IMR-90 (cell line): Measurements from ENCODE around the gene SHISA6. TPM values are rescaled to one million over a fixed set of nuclear protein-coding genes. Genes with fewer than 3 reads are reported as not detected.

Experiments
- ATAC-seq: fragments of 200-7000 bp; cut with Tn5 transposase; 2 replicates; pipeline ENCODE4 v1.9.1; 2020; ENCODE audit warnings: low read depth, mild to moderate bottlenecking, moderate library complexity
- BruUV-seq: library from RNA; stranded (reverse); fragments of 400-500 nt; replicated peaks from 2 replicates; lab custom pipeline; 2021; lab: Mats Ljungman, UMichigan
- CTCF ChIA-PET: fragments of 300-600 bp; formaldehyde crosslinking; extraction: SDS; loops from one replicate; lab custom pipeline; 2021; ENCODE audit warnings: antibody characterized with exemption; lab: Yijun Ruan, JAX
- POLR2A ChIA-PET: fragments of 300-600 bp; sonication (Branson Sonifier 250); formaldehyde crosslinking; loops from one replicate; lab custom pipeline; 2022; ENCODE audit warnings: antibody characterized with exemption; ENCODE audit not compliant: unreplicated experiment; lab: Charles Lee
- DNase-seq: peaks from one replicate; pipeline ENCODE4 v3.0.0; 2013
- H2AFZ ChIP-seq: replicated peaks from 2 replicates; pipeline ENCODE3; 2013; ENCODE audit warnings: low read length, mild to moderate bottlenecking; ENCODE audit not compliant: poor library complexity
- H2AK5ac ChIP-seq: 2 replicates; pipeline ENCODE4 v1.6.1; 2013; ENCODE audit warnings: low read depth, low read length, inconsistent platforms
- H2AK9ac ChIP-seq: replicated peaks from 2 replicates; pipeline ENCODE3; 2013; ENCODE audit warnings: mild to moderate bottlenecking, low read depth, low read length, moderate library complexity; ENCODE audit not compliant: poor library complexity
- H2BK120ac ChIP-seq: 2 replicates; pipeline ENCODE4 v1.6.1; 2013; ENCODE audit warnings: low read depth, low read length, inconsistent platforms
- H2BK15ac ChIP-seq: 3 replicates; pipeline ENCODE4 v1.6.1; 2013; ENCODE audit warnings: low read depth, low read length, inconsistent platforms
- H2BK20ac ChIP-seq: 2 replicates; pipeline ENCODE4 v1.6.1; 2013; ENCODE audit warnings: low read depth, mild to moderate bottlenecking, inconsistent platforms, low read length, moderate library complexity
- H2BK5ac ChIP-seq: 2 replicates; pipeline ENCODE4 v1.6.1; 2013; ENCODE audit warnings: mild to moderate bottlenecking, low read depth, low read length, inconsistent platforms; ENCODE audit not compliant: poor library complexity, severe bottlenecking
- H3K14ac ChIP-seq: replicated peaks from 2 replicates; pipeline ENCODE4 v1.6.1; 2013; ENCODE audit warnings: low read depth, low read length, inconsistent platforms
- H3K18ac ChIP-seq: 2 replicates; pipeline ENCODE4 v1.6.1; 2013; ENCODE audit warnings: low read depth, low read length, control low read depth
- H3K23ac ChIP-seq: 2 replicates; pipeline ENCODE4 v1.6.1; 2013; ENCODE audit warnings: low read depth, low read length, inconsistent platforms
- H3K27ac ChIP-seq: 2 replicates; pipeline ENCODE4 v1.5.1; 2013; ENCODE audit warnings: mild to moderate bottlenecking, control low read depth, low read length; ENCODE audit not compliant: insufficient read depth
- H3K27me3 ChIP-seq: 2 replicates; pipeline ENCODE4 v1.6.1; 2013; ENCODE audit warnings: low read length; ENCODE audit not compliant: control insufficient read depth, insufficient read depth
- H3K36me3 ChIP-seq: 2 replicates; pipeline ENCODE4 v1.6.1; 2013; ENCODE audit warnings: low read length, mixed read lengths; ENCODE audit not compliant: control insufficient read depth, insufficient read depth
- H3K4ac ChIP-seq: 2 replicates; pipeline ENCODE4 v1.6.1; 2013; ENCODE audit warnings: low read depth, low read length, inconsistent platforms
- H3K4me1 ChIP-seq: 2 replicates; pipeline ENCODE4 v1.6.1; 2013; ENCODE audit warnings: low read length, mixed read lengths; ENCODE audit not compliant: control insufficient read depth, insufficient read depth
- H3K4me2 ChIP-seq: 2 replicates; pipeline ENCODE4 v1.6.1; 2013; ENCODE audit warnings: low read depth, mild to moderate bottlenecking, control low read depth, low read length, moderate library complexity
- H3K4me3 ChIP-seq: 2 replicates; pipeline ENCODE4 v1.5.1; 2013; ENCODE audit warnings: low read depth, mild to moderate bottlenecking, control low read depth, low read length, moderate library complexity; ENCODE audit not compliant: insufficient read depth
- H3K56ac ChIP-seq: 2 replicates; pipeline ENCODE4 v1.6.1; 2013; ENCODE audit warnings: low read length, inconsistent platforms; ENCODE audit not compliant: insufficient read depth; ENCODE audit errors: extremely low read depth
- H3K79me1 ChIP-seq, 2 experiments: 2 replicates each; pipeline ENCODE4 v1.6.1; 2013; ENCODE audit warnings: low read length in 2 of 2, inconsistent platforms in 1 of 2, low read depth in 1 of 2
- H3K9ac ChIP-seq: 2 replicates; pipeline ENCODE4 v1.6.1; 2013; ENCODE audit warnings: low read depth, low read length, control low read depth
- H3K9me1 ChIP-seq: 2 replicates; pipeline ENCODE4 v1.6.1; 2013; ENCODE audit warnings: low read length, inconsistent platforms; ENCODE audit not compliant: insufficient read depth
- H3K9me3 ChIP-seq: 2 replicates; pipeline ENCODE4 v1.6.1; 2013; ENCODE audit warnings: low read length; ENCODE audit not compliant: control insufficient read depth, insufficient read depth
- H4K20me1 ChIP-seq: 2 replicates; pipeline ENCODE4 v1.6.1; 2013; ENCODE audit warnings: low read length, inconsistent platforms; ENCODE audit not compliant: insufficient read depth
- H4K5ac ChIP-seq: 2 replicates; pipeline ENCODE4 v1.6.1; 2013; ENCODE audit warnings: mild to moderate bottlenecking, low read depth, low read length, control low read depth
- H4K8ac ChIP-seq, 2 experiments: 2 replicates each; pipeline ENCODE4 v1.6.1; 2013; ENCODE audit warnings: low read depth in 2 of 2, low read length in 2 of 2, control low read depth in 1 of 2, inconsistent platforms in 1 of 2
- H4K91ac ChIP-seq: 2 replicates; pipeline ENCODE4 v1.6.1; 2013; ENCODE audit warnings: low read depth, low read length, inconsistent platforms; ENCODE audit not compliant: insufficient read depth
- BHLHE40 ChIP-seq: fragments of 150-350 bp; IDR thresholded peaks from 2 replicates; pipeline ENCODE4 v1.6.1; 2016; ENCODE audit warnings: mild to moderate bottlenecking, low read depth, low read length
- CEBPB ChIP-seq: IDR thresholded peaks from 2 replicates; pipeline ENCODE4 v1.6.1; 2012; ENCODE audit warnings: low read depth, low read length, improper control_type of control experiment
- CHD1 ChIP-seq: IDR thresholded peaks from 2 replicates; pipeline ENCODE4 v1.6.1; 2012; ENCODE audit warnings: low read depth, low read length, improper control_type of control experiment
- MAFK ChIP-seq: IDR thresholded peaks from 2 replicates; pipeline ENCODE4 v1.6.1; 2012; ENCODE audit warnings: low read depth, low read length, improper control_type of control experiment
- MAZ ChIP-seq: IDR thresholded peaks from 2 replicates; pipeline ENCODE4 v1.6.1; 2012; ENCODE audit warnings: low read depth, mild to moderate bottlenecking, low read length, improper control_type of control experiment, moderate library complexity, borderline replicate concordance
- MXI1 ChIP-seq: IDR thresholded peaks from 2 replicates; pipeline ENCODE4 v1.6.1; 2012; ENCODE audit warnings: low read depth, mild to moderate bottlenecking, low read length, moderate library complexity, borderline replicate concordance
- NFE2L2 ChIP-seq: fragments of 150-350 bp; IDR thresholded peaks from 2 replicates; pipeline ENCODE4 v1.6.1; 2016; ENCODE audit warnings: low read depth, mild to moderate bottlenecking, low read length
- POLR2A ChIP-seq: IDR thresholded peaks from 2 replicates; pipeline ENCODE4 v1.6.1; 2012; ENCODE audit warnings: mild to moderate bottlenecking, low read depth, low read length
- RAD21 ChIP-seq: IDR thresholded peaks from 2 replicates; pipeline ENCODE4 v1.6.1; 2012; ENCODE audit warnings: low read length, improper control_type of control experiment
- RCOR1 ChIP-seq: IDR thresholded peaks from 2 replicates; pipeline ENCODE4 v1.6.1; 2012; ENCODE audit warnings: mild to moderate bottlenecking, low read length, improper control_type of control experiment; ENCODE audit not compliant: insufficient replicate concordance
- RFX5 ChIP-seq: IDR thresholded peaks from 2 replicates; pipeline ENCODE4 v1.8.0; 2012; ENCODE audit warnings: low read depth, mild to moderate bottlenecking, low read length, moderate library complexity
- SMC3 ChIP-seq: fragments of 150-350 bp; IDR thresholded peaks from 2 replicates; pipeline ENCODE4 v1.6.1; 2016; ENCODE audit warnings: low read depth, mild to moderate bottlenecking, antibody characterized with exemption, low read length, moderate library complexity
- WGBS, 2 experiments: methylation state at CpG; one replicate each; pipeline versions ENCODE4 v1.1.5 to v1.1.7; 2013; ENCODE audit warnings: missing lambda C conversion rate in 2 of 2; ENCODE audit not compliant: insufficient read length in 1 of 2; ENCODE audit errors: extremely low coverage in 2 of 2; 5-methylcytosine and 5-hydroxymethylcytosine counted together
- dilution Hi-C: fragments of 300-500 bp; cut with HindIII; formaldehyde crosslinking; loops from one replicate; pipeline ENCODE4 v1.14.3; 2018; ENCODE audit warnings: low sequenced_read_pairs; ENCODE audit not compliant: unreplicated experiment
- in situ Hi-C: fragments of 300-500 bp; cut with MboI; formaldehyde crosslinking; loops from 3 replicates; pipeline ENCODE4 v1.14.3; 2019; ENCODE audit warnings: low sequenced_read_pairs, inconsistent platforms, mixed read lengths
- intact Hi-C: fragments of 100-400 bp; cut with micrococcal nuclease; formaldehyde crosslinking; loops from 2 replicates; pipeline ENCODE4 v1.10.0; 2022
- polyA plus RNA-seq, 3 experiments: library from polyadenylated mRNA; depleted of rRNA; stranded (reverse); fragments of >200 nt; gene quantifications; 2 replicates each; pipeline ENCODE4 v1.2.3, GENCODE V29; 2012; ENCODE audit warnings: low replicate concordance in 1 of 3
- total RNA-seq: library from RNA; depleted of rRNA; stranded (reverse); fragments of >200 nt; gene quantifications from 2 replicates; pipeline ENCODE4 v1.2.3, GENCODE V29; 2012
- TF ChIP-seq, protein P1 (sequence below): fragments of 150-350 bp; IDR thresholded peaks from 2 replicates; pipeline ENCODE4 v1.6.1; 2017; ENCODE audit warnings: mild to moderate bottlenecking, antibody characterized with exemption, low read length, low read depth
- TF ChIP-seq, protein P2 (sequence below): conservative IDR thresholded peaks from 2 replicates; pipeline ENCODE4 v1.5.1; 2012; ENCODE audit warnings: mild to moderate bottlenecking, low read depth, low read length, improper control_type of control experiment
- TF ChIP-seq, protein P3 (sequence below): fragments of 150-350 bp; IDR thresholded peaks from 2 replicates; pipeline ENCODE4 v1.6.1; 2016; ENCODE audit warnings: low read depth, mild to moderate bottlenecking, low read length, moderate library complexity, borderline replicate concordance

SHISA6 gene
- total and polyA plus RNA-seq, 2 of the 4 experiments (the other 2 are of a cell fraction), result not detected

DNA sequence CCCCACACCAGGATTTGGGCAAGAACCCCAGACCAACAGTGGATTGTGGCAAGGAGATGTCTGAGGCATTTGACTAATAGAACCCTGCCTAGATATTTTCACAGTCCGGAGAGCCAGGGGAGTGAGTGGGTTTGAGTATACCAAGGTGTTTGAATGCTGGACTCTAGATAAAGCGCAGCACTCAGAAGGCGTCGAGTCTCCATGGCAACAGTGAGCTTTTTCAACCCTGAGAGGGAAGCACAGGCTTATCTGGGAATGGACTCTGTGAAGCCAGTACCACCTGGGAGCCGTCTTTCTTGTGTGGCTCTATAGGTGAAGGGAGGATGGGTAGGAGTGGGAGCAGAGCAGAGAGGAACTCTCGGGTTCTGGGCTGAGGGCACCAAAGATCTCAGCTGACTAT is 147.0 kb downstream of the SHISA6 start:
- in situ Hi-C loops, result no loop called here
- Histone ChIP-seq H2BK15ac (no peak overlapping the region), H3K4ac (no peak overlapping the region), H2AK9ac (no peak overlapping the region), H3K79me1 (no peaks in the 10 kb centered on the region), H2AFZ (no peak overlapping the region), H3K23ac (no peak overlapping the region), H3K4me2 (no peak overlapping the region), H2BK20ac (no peak overlapping the region), H3K14ac (no peak overlapping the region), H3K36me3 (no peaks in the 10 kb centered on the region), H4K91ac (no peak overlapping the region), H2AK5ac (no peak overlapping the region), H3K56ac (no peak overlapping the region), H3K18ac (no peak overlapping the region), H4K8ac (no peak overlapping the region), H4K5ac (no peak overlapping the region), H3K9me1 (no peaks in the 10 kb centered on the region), H3K4me3 (no peak overlapping the region), H3K27ac (no peak overlapping the region), H4K20me1 (no peaks in the 10 kb centered on the region), H3K27me3 (no peaks in the 10 kb centered on the region), H3K4me1 (no peaks in the 10 kb centered on the region), H3K9ac (no peak overlapping the region), H3K9me3 (peaks cover 52% of the 10 kb centered on the region), H2BK120ac (no peak overlapping the region), H2BK5ac (no peak overlapping the region)
- dilution Hi-C loops, result no loop called here
- BruUV-seq, result no TSS peak
- 7% methylated on average over 2 of the region's 6 CpGs; no CpG with 5 or more reads in 1 of the 2 experiments for WGBS, 2 experiments
- no peak for DNase-seq
- ChIA-PET CTCF (no interaction called here), POLR2A (no interaction called here)
- intact Hi-C loops, result no loop called here
- TF ChIP-seq BHLHE40 (no peak), CHD1 (no peak), RCOR1 (no peak), RFX5 (no peak), MAFK (no peak), SMC3 (no peak), MXI1 (no peak), NFE2L2 (no peak), POLR2A (no peak), MAZ (no peak), CEBPB (no peak), RAD21 (no peak)
- TF ChIP-seq, protein P1, sequence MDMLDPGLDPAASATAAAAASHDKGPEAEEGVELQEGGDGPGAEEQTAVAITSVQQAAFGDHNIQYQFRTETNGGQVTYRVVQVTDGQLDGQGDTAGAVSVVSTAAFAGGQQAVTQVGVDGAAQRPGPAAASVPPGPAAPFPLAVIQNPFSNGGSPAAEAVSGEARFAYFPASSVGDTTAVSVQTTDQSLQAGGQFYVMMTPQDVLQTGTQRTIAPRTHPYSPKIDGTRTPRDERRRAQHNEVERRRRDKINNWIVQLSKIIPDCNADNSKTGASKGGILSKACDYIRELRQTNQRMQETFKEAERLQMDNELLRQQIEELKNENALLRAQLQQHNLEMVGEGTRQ, result no peak
- TF ChIP-seq, protein P2, sequence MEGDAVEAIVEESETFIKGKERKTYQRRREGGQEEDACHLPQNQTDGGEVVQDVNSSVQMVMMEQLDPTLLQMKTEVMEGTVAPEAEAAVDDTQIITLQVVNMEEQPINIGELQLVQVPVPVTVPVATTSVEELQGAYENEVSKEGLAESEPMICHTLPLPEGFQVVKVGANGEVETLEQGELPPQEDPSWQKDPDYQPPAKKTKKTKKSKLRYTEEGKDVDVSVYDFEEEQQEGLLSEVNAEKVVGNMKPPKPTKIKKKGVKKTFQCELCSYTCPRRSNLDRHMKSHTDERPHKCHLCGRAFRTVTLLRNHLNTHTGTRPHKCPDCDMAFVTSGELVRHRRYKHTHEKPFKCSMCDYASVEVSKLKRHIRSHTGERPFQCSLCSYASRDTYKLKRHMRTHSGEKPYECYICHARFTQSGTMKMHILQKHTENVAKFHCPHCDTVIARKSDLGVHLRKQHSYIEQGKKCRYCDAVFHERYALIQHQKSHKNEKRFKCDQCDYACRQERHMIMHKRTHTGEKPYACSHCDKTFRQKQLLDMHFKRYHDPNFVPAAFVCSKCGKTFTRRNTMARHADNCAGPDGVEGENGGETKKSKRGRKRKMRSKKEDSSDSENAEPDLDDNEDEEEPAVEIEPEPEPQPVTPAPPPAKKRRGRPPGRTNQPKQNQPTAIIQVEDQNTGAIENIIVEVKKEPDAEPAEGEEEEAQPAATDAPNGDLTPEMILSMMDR, result no peak
- TF ChIP-seq, protein P3, sequence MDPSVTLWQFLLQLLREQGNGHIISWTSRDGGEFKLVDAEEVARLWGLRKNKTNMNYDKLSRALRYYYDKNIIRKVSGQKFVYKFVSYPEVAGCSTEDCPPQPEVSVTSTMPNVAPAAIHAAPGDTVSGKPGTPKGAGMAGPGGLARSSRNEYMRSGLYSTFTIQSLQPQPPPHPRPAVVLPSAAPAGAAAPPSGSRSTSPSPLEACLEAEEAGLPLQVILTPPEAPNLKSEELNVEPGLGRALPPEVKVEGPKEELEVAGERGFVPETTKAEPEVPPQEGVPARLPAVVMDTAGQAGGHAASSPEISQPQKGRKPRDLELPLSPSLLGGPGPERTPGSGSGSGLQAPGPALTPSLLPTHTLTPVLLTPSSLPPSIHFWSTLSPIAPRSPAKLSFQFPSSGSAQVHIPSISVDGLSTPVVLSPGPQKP, result no peak
- ATAC-seq, result no peak
